GM12891 (cell line): Measurements from ENCODE around the gene FBXO17.
A peak's percentile ranks its signal among the peaks of the same experiment; 100 is the strongest.
"Not testable (repeated sequence)": the region's sequence is repeated elsewhere in the genome, so short reads cannot be mapped to it uniquely, and the experiment has no call there.

Source experiments
- DNase-seq: peaks from one replicate; pipeline ENCODE4 v3.0.0; 2011; ENCODE audit warnings: low spot score; ENCODE audit not compliant: insufficient read length
- FAIRE-seq: peaks from 2 replicates; lab custom pipeline; 2011; peaks lifted over from hg19 to GRCh38; lab: Jason Lieb, UNC
- PAX5 ChIP-seq: IDR thresholded peaks from 2 replicates; pipeline ENCODE4 v1.6.1; 2011; ENCODE audit warnings: low read length, moderate library complexity, mild to moderate bottlenecking; ENCODE audit not compliant: insufficient read depth, severe bottlenecking
- POLR2A ChIP-seq: IDR thresholded peaks from 2 replicates; pipeline ENCODE4 v1.6.1; 2011; ENCODE audit warnings: low read depth, low read length, control low read depth
- POLR2AphosphoS5 ChIP-seq: IDR thresholded peaks from 2 replicates; pipeline ENCODE4 v1.6.1; 2011; ENCODE audit warnings: low read depth, low read length, control low read depth
- POU2F2 ChIP-seq: IDR thresholded peaks from 2 replicates; pipeline ENCODE4 v1.6.1; 2011; ENCODE audit warnings: low read depth, mild to moderate bottlenecking, control low read depth, low read length, moderate library complexity
- SPI1 ChIP-seq: IDR thresholded peaks from 2 replicates; pipeline ENCODE4 v1.6.1; 2011; ENCODE audit warnings: low read depth, low read length, control low read depth
- TAF1 ChIP-seq: IDR thresholded peaks from 2 replicates; pipeline ENCODE4 v1.6.1; 2011; ENCODE audit warnings: low read depth, low read length, control low read depth

FBXO17 gene

DNA sequence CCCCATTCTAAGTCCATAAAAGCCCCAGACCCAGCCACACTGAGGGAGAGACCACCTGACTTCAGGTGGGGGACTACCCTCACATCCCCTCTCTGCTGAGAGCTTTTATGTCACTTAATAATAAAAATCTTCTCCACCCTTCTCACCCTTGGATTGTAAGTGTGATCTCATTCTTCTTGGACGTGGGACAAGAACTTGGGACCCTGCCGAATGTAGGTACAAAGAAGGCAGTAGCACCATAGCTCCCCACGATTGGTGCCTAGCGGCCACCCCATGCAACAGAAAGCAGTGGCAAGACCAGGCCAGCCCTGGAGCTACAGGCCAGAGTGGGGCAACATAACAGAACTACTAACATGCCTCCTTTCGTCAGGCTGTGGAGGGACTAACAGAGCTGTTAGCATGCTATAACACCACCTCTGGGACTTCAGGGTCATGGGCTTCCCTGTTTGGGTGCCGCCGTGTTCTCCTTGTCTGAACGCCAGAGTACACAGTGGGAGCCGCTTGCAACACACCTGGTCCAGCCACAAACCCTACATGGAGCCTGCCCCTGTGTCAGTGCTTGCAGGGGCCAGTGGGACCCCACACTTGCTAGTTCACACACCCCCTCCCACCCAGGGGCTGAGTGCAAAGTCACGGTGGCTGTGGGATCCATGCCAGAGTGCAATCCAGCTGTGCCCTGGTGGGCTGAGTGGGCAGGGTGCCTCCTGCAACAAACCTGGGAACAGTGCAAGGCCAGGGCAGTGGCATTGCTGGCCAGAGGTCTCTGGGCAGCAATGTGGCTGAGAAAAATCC lies 5.2 kb upstream of the FBXO17 start:
- no peak for TF ChIP-seq PAX5
- FAIRE-seq, result no peak
- no peak for DNase-seq

DNA sequence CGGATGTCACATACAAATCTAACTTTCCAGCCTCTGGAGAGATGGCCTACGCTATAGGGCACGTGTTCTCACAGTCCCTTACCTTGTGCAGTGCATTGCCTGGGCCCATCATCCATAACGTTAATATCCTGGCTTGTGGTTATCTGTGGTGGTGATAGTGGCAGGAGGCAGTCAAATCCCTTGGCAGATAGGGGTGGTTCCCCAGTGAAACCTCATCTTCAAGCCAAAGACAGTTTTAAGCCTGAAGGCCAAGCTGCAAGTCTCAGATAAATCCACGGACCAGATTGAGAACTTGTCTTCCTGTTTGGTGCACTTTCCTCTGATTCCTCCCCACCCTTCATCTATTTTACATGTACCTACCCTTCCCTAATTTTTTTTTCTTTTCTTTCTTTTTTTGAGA lies 4.3 kb upstream of the FBXO17 start:
- FAIRE-seq (no peak), DNase-seq (no peak)
- TF ChIP-seq TAF1, result no peak
- TF ChIP-seq POLR2AphosphoS5, result no peak
- TF ChIP-seq PAX5, result no peak
- no peak for TF ChIP-seq POLR2A
- TF ChIP-seq SPI1, result no peak
- no peak for TF ChIP-seq POU2F2

DNA sequence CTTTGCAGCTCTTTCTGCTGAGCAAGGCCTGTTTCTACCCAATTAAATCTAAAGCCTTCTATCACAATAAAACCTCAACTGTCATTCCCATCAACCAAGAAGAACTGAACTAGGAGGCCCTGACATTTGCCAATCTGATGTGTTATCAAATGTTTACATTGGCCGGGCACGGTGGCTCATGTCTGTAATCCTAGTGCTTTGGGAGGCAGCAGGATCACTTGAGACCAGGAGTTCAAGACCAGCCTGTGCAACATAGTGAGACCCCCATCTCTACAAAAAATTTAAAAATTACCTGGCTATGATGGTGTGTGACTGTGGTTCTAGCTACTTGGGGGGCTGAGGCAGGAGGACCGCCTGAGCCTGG lies 2.8 kb upstream of the FBXO17 start:
- FAIRE-seq, result no peak
- TF ChIP-seq PAX5 (no peak), POLR2AphosphoS5 (no peak), POLR2A (no peak)
- no peak for DNase-seq

DNA sequence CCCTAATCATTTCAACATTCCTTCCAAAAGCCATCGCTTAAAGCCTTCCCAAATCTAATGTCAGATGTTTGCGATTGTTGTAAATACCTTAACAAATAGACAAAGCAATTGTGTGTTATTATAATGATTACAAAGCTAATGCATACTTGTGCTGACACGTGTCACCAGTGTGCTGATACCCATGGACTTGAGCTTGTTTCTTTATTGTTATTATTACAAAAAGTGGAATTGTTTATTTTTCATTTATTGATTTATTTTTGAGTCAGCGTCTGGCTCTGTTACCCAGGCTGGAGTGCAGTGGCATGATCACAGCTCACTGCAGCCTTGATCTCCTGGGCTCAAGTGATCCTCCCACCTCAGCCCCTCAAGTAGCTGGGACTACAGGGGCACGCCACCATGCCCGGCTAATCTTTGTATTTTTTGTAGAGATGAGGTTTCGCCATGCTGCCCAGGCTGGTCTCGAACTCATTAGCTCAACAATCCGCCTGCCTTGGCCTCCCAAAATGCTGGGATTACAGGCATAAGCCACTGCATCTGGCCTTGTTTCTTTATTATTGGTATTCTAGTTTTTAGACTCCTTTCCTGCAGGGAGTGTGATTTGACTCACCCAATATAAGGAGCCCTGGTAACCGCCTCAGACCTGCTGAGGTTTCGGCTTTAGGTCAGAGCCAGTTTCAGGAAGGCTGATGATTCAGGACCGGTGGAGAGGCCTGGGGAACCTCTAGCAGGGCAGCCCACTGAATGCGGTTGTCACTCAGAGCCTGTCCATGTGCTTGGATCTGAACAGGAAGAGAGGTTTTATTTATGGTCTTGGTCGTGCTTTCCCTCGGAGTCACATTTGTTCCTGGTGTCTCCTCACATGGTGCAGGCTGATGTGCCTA lies 2.1 kb upstream of the FBXO17 start:
- no peak for TF ChIP-seq POLR2AphosphoS5
- TF ChIP-seq POU2F2, result no peak
- TF ChIP-seq PAX5, result no peak
- TF ChIP-seq SPI1, result no peak
- TF ChIP-seq POLR2A, result no peak
- peak; percentile 58 for DNase-seq

DNA sequence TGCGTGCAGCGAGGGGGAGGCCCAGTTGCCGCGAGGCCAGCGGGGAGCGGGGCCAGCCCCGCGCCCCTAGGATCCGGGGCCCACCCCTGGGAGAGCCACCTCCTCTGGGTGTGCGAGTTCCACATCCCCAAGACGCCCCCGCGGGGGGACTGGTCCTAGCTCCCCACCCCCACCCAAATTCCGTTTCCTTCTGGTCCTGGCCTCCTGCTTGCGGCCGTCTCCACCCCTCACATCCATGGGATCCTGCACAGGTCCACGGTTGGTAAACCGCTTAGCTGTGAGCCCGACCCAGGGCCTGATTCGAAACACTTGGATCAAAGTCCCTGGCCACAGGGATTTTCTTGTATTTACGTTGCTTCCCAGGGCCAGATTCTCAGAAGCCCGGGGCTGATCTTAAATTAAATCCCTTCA lies 324 bp upstream of the FBXO17 start:
- TF ChIP-seq POLR2A, result no peak
- TF ChIP-seq PAX5, result no peak
- TF ChIP-seq TAF1, result no peak
- TF ChIP-seq POLR2AphosphoS5, result no peak
- TF ChIP-seq POU2F2, result no peak
- TF ChIP-seq SPI1, result no peak
- DNase-seq, result no peak
- no peak for FAIRE-seq

More for the DNA sequence above, 2.1 kb upstream of the FBXO17 start:
- FAIRE-seq, result peak; percentile 90

DNA sequence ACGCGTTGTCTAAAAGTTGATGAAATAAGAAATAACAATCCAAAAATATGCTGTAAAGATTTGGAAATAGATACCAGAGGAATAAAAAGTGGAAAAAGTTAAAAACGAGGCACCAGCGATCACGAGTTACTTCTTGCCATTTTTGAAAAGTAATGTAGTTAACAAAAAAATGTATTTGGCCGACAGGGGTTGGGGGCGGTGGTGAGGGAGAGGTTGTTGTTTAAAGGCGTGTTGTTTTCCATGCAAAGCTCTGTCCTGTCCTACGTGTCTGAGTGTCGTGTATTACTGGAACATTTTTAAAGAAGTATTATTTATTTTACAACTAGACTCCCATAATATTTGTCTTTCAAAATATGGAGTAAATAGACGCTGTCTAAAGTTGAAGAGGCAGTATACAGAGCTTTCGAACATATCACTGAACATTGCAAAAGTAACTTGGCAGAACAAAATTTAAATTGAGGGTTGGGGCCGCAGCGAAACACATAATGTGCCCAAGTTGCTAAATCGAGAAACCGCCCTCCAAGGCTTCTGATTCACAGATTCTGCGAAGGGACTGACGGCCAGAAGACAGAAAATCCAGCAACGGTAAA lies 823 bp downstream of the FBXO17 start:
- DNase-seq (no peak), FAIRE-seq (no peak)
- no peak for TF ChIP-seq POLR2A
- no peak for TF ChIP-seq POU2F2
- no peak for TF ChIP-seq POLR2AphosphoS5
- TF ChIP-seq SPI1, result no peak
- no peak for TF ChIP-seq PAX5
- no peak for TF ChIP-seq TAF1

DNA sequence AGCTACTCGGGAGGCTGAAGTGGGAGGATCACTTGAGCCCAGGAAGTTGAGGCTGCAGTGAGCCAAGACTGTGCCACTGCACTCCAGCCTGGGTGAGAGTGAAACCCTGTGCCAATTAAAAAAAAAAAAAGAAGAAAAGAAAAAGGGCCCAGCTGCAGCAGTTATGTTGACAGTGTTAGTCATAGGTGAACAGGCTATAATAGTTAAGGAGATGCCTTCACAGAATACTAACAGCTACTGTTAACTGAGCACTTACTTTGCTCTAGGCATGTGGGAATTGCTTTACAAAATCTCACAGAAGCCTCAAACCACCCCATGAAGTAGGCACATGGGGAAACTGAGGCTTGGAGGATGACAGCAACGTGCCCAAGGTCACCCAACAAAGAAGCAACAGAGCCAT lies 3.9 kb downstream of the FBXO17 start:
- TF ChIP-seq TAF1 (no peak), POU2F2 (no peak), PAX5 (no peak)
- no peak for DNase-seq
- FAIRE-seq, result no peak

DNA sequence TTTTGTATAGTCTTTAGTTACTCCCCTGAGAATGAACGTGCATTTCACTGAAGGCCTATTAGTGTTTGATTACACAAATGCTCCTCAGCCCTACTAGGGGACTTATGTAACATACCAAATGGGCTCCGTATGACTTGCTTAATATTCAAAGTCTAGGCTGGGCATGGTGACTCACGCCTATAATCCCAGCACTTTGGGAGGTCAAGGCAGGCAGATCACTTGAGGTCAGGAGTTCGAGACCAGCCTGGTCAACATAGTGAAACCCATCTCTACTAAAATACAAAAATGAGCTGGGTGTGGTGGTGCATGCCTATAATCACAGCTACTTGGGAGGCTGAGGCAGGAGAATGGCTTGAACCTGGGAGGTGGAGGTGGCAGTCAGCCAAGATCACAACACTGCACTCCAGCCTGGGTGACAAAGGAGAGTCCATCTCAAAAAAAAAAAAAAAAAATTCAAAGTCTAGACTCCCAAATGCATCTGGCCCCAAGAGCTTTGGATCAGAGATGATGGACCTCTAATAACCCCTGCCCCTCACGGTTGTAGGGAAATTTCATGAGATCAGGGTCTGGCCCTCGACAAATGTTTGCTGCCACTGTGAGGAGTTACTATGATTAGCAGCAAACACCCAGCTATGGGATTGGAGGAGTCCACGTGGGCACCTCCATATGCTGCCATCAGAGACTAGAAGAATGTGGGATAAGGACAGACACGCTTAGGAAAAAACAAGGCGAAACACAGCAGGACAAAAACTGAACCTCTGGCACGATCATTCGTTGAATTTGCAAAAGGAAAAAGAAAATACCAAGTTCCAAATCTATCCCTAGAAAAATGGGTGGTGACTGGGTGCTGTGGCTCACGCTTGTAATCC lies 4.6 kb downstream of the FBXO17 start:
- FAIRE-seq (no peak), DNase-seq (no peak)
- TF ChIP-seq SPI1, result no peak
- no peak for TF ChIP-seq POLR2AphosphoS5
- TF ChIP-seq PAX5, result no peak
- TF ChIP-seq POU2F2, result no peak
- TF ChIP-seq POLR2A, result no peak
- TF ChIP-seq TAF1, result no peak

DNA sequence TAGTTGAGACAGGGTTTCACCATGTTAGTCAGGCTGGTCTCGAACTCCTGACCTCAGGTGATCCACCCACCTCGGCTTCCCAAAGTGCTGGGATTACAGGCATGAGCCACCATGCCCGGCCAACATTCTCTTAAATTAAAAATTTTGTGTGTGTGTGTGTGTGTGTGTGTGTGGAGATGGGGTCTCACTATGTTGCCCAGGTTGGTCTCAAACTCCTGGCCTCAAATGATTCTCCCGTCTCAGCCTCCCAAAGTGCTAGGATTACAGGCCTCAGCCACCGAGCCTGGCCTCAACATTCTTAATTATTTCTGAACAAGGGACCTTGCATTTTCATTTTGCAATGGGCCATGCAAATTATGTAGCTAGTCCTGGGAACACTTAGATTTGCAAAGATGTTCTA lies 9.4 kb downstream of the FBXO17 start:
- not testable (repeated sequence) for FAIRE-seq

DNA sequence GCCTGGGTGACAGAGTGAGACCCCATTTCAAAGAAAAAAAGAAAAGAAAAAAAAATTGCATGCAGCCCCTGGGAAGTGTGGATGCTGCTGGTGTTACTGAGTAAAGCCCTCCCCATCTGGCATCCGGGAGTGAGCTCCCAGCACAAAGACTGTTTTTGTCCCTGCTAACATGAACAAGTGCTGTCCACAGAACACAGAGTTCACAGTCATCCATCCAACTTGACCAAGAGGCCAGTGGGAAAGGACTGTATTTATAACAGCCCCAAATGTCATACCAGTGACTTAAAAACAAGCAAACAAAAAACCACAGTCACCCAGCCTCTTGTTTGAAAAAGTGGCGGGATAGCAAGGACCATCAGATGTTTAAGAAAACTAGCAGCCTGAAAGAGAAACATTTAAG lies 10.8 kb downstream of the FBXO17 start:
- DNase-seq, result no peak
- TF ChIP-seq POLR2AphosphoS5 (no peak), POLR2A (no peak), POU2F2 (no peak), PAX5 (no peak), TAF1 (no peak), SPI1 (no peak)
- FAIRE-seq, result no peak

More for the DNA sequence above, 9.4 kb downstream of the FBXO17 start:
- DNase-seq, result not testable (repeated sequence)
